Endothelial cell of hepatic sinusoid (primary cell): ENCODE data around the gene SLC7A4.
"Not testable (repeated sequence)": the region's sequence is repeated elsewhere in the genome, so short reads cannot be mapped to it uniquely, and the experiment has no call there.

Source experiments
- in situ Hi-C: cut with HindIII; loops from 2 replicates; pipeline ENCODE4 v1.10.0; 2017; ENCODE audit warnings: low sequenced_read_pairs

SLC7A4 gene

GRCh38 chr22:21022955-21023614 lies 9.3 kb downstream of the SLC7A4 start:
- in situ Hi-C loops, result no loop called here

GRCh38 chr22:21022507-21022906 lies 9.9 kb downstream of the SLC7A4 start:
- in situ Hi-C loops, result no loop called here

GRCh38 chr22:21020802-21021429 lies 11.4 kb downstream of the SLC7A4 start:
- in situ Hi-C loops, result no loop called here

GRCh38 chr22:21018314-21018713 lies 14.0 kb downstream of the SLC7A4 start:
- in situ Hi-C loops, result no loop called here

GRCh38 chr22:21016644-21017420 lies 15.5 kb downstream of the SLC7A4 start:
- in situ Hi-C loops, result no loop called here

GRCh38 chr22:21015466-21016006 lies 16.8 kb downstream of the SLC7A4 start:
- in situ Hi-C loops, result no loop called here

- in situ Hi-C loops, result no loop called here
Measured at GRCh38 chr22:21014726-21015465, 17.5 kb downstream of the SLC7A4 start, which contains the start of gene P2RX6. Gene P2RX6 (plus strand): TSS chr22:21015165. CDS start chr22:21015175, 10 bp downstream.

GRCh38 chr22:21014202-21014725 lies 18.1 kb downstream of the SLC7A4 start:
- in situ Hi-C loops, result no loop called here

- in situ Hi-C loops, result no loop called here
Measured at GRCh38 chr22:21013657-21014201, 18.6 kb downstream of the SLC7A4 start.

GRCh38 chr22:21012446-21013407 lies 19.6 kb downstream of the SLC7A4 start:
- in situ Hi-C loops, result no loop called here

- in situ Hi-C loops, result no loop called here
Measured at GRCh38 chr22:21010426-21011113, 21.8 kb downstream of the SLC7A4 start.

- in situ Hi-C loops, result no loop called here
Measured at GRCh38 chr22:21009638-21010425, 22.5 kb downstream of the SLC7A4 start.

- in situ Hi-C loops, result not testable (repeated sequence)
Measured at GRCh38 chr22:21009208-21009607, 23.2 kb downstream of the SLC7A4 start.

- in situ Hi-C loops, result no loop called here
Measured at GRCh38 chr22:21003782-21004181, 28.6 kb downstream of the SLC7A4 start.

GRCh38 chr22:21001601-21002325 lies 30.6 kb downstream of the SLC7A4 start, which contains the start of gene THAP7:
Gene THAP7 (minus strand): TSS chr22:21002118. CDS start chr22:21001911, 207 bp downstream.
- in situ Hi-C loops, result no loop called here

GRCh38 chr22:21000987-21001600 lies 31.3 kb downstream of the SLC7A4 start:
- in situ Hi-C loops, result no loop called here
